ENCODE data around the gene NFIC. TPM values are rescaled to one million over a fixed set of nuclear protein-coding genes. Genes with fewer than 3 reads are reported as not detected.

Gene NFIC
- polyA plus RNA-seq, 1 donor from 2014 or later, result 0.24 TPM

DNA sequence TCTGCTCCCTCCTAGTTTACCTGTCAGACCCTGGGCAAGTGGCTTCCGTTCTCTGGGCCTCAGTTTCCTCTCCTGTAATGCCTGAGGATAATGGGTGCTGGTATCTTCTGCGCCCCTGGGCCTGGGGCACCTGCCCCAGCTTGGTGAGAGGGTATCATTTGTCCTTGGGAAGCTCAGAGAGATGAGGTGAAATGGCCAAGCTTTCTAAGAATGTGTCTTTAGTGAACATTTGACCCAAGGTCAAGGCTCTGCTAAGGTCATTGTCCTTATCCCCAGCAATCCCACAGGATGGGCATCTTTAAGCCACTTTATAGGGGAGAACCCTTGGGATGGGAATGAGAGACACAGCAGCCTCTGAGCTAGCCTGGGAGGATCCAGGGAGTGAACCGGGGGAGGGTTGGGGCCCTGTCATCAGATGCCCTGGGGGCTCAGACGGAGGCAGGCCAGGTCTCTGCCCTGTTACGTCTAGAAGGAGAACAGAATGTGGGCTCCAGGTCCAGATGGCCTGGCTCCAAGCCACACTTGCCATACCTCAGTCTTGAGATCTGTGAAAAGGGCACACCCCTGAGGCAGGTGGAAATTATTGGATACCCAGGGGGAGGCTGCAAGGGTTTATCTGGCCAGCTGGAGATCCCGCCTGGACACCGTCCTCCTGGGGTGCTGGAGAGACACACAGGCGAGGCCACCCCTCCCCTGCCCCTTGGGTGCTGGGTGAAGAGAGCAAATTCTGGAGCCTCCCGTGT lies 1.1 kb upstream of the NFIC start:
- TF ChIP-seq RAD21 (conservative IDR thresholded peaks at IDR 0.05) (no peak), EZH2 (IDR thresholded peaks at IDR 0.05; ENCODE audit: borderline replicate concordance, insufficient read depth, low read length, poor library complexity, severe bottlenecking) (no peak), TAF1 (IDR thresholded peaks at IDR 0.05; ENCODE audit: low read depth) (no peak)
- TF ChIP-seq, protein P1, sequence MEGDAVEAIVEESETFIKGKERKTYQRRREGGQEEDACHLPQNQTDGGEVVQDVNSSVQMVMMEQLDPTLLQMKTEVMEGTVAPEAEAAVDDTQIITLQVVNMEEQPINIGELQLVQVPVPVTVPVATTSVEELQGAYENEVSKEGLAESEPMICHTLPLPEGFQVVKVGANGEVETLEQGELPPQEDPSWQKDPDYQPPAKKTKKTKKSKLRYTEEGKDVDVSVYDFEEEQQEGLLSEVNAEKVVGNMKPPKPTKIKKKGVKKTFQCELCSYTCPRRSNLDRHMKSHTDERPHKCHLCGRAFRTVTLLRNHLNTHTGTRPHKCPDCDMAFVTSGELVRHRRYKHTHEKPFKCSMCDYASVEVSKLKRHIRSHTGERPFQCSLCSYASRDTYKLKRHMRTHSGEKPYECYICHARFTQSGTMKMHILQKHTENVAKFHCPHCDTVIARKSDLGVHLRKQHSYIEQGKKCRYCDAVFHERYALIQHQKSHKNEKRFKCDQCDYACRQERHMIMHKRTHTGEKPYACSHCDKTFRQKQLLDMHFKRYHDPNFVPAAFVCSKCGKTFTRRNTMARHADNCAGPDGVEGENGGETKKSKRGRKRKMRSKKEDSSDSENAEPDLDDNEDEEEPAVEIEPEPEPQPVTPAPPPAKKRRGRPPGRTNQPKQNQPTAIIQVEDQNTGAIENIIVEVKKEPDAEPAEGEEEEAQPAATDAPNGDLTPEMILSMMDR (IDR thresholded peaks at IDR 0.05; ENCODE audit: poor library complexity, severe bottlenecking), result no peak
- Histone ChIP-seq H3K36me3 (ENCODE audit: insufficient read depth, low read length) (no peaks in the 10 kb centered on the region), H3K9me3 (ENCODE audit: low read length) (no peaks in the 10 kb centered on the region), H3K4me2 (ENCODE audit: low read length) (no peak overlapping the region), H2AFZ (ENCODE audit: low read depth, low read length) (no peak overlapping the region), H3K4me3 (ENCODE audit: low read length) (no peak overlapping the region), H3K27ac (ENCODE audit: low read length) (no peak overlapping the region), H3K9ac (ENCODE audit: low read length) (no peak overlapping the region), H3K27me3 (ENCODE audit: insufficient read depth, low read depth, low read length) (peaks cover 98% of the 10 kb centered on the region), H4K20me1 (ENCODE audit: insufficient read depth) (peaks cover 18% of the 10 kb centered on the region), H3K79me2 (replicated peaks; ENCODE audit: insufficient read depth, low read length) (no peaks in the 10 kb centered on the region), H3F3A (ENCODE audit: insufficient read depth, low read length, poor library complexity, severe bottlenecking) (no peaks in the 10 kb centered on the region), H3K9me2 (ENCODE audit: insufficient read depth, low read length) (no peaks in the 10 kb centered on the region)

DNA sequence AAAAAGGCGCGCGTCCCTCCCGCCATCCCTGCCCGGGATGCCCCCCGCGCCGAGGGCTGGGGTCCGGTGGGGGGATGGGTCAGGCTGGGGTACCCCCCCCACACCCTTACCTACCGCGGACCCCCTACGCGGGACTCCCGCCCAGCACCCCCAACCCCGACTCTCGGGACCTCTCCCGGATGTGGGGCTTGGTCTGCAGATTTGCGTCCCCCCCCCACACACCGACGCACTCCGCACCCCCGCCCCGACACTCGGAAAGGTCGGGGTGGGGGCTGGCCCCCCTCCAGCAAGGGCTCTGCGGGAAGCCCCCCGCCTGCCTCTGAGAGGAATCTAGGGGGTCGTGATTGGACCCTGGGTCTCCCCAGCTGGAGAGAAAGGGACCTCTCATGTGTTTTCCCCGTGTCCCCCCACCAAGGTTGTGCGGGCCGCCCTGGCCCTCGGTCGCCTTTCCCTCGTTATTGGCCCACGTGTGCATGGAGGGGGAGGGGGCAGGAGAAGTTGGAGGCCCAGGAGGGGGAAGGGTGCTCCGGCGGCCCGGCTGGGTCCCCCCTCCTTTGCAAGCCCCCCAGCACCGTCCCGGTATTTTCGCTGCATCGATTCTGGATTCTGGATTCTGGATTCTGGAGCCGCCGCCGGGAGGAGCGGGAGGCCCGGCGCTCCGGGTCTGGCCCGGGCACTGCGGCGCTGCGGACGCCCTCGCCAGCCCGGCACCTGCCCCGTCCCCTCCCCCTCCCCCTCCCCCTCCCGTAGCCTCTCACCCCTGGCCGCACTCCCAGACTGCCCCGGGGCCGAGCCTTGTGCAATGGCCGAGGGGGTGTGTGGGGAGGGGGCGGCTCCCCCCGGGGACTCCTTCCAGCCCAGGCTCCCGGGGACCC lies 607 bp downstream of the NFIC start:
- Histone ChIP-seq H3K9me3 (ENCODE audit: low read length) (no peaks in the 10 kb centered on the region), H3K9me2 (ENCODE audit: insufficient read depth, low read length) (no peaks in the 10 kb centered on the region), H2AFZ (ENCODE audit: low read depth, low read length) (no peak overlapping the region), H3K9ac (ENCODE audit: low read length) (no peak overlapping the region), H4K20me1 (ENCODE audit: insufficient read depth) (peaks cover 18% of the 10 kb centered on the region), H3K79me2 (replicated peaks; ENCODE audit: insufficient read depth, low read length) (no peaks in the 10 kb centered on the region), H3F3A (ENCODE audit: insufficient read depth, low read length, poor library complexity, severe bottlenecking) (no peaks in the 10 kb centered on the region), H3K27ac (ENCODE audit: low read length) (no peak overlapping the region), H3K27me3 (ENCODE audit: insufficient read depth, low read depth, low read length) (peaks cover 94% of the 10 kb centered on the region), H3K36me3 (ENCODE audit: insufficient read depth, low read length) (no peaks in the 10 kb centered on the region), H3K4me3 (ENCODE audit: low read length) (peak overlapping the region; percentile 56), H3K4me2 (ENCODE audit: low read length) (no peak overlapping the region)
- TF ChIP-seq SMC3 (conservative IDR thresholded peaks at IDR 0.05; ENCODE audit: poor library complexity) (no peak), TAF1 (IDR thresholded peaks at IDR 0.05; ENCODE audit: low read depth) (no peak), MXI1 (conservative IDR thresholded peaks at IDR 0.05; ENCODE audit: poor library complexity, severe bottlenecking) (no peak), EZH2 (IDR thresholded peaks at IDR 0.05; ENCODE audit: borderline replicate concordance, insufficient read depth, low read length, poor library complexity, severe bottlenecking) (peak; percentile 89), POLR2AphosphoS5 (IDR thresholded peaks at IDR 0.05) (no peak), EP300 (conservative IDR thresholded peaks at IDR 0.05; ENCODE audit: poor library complexity, severe bottlenecking) (no peak)
- TF ChIP-seq, protein P2, sequence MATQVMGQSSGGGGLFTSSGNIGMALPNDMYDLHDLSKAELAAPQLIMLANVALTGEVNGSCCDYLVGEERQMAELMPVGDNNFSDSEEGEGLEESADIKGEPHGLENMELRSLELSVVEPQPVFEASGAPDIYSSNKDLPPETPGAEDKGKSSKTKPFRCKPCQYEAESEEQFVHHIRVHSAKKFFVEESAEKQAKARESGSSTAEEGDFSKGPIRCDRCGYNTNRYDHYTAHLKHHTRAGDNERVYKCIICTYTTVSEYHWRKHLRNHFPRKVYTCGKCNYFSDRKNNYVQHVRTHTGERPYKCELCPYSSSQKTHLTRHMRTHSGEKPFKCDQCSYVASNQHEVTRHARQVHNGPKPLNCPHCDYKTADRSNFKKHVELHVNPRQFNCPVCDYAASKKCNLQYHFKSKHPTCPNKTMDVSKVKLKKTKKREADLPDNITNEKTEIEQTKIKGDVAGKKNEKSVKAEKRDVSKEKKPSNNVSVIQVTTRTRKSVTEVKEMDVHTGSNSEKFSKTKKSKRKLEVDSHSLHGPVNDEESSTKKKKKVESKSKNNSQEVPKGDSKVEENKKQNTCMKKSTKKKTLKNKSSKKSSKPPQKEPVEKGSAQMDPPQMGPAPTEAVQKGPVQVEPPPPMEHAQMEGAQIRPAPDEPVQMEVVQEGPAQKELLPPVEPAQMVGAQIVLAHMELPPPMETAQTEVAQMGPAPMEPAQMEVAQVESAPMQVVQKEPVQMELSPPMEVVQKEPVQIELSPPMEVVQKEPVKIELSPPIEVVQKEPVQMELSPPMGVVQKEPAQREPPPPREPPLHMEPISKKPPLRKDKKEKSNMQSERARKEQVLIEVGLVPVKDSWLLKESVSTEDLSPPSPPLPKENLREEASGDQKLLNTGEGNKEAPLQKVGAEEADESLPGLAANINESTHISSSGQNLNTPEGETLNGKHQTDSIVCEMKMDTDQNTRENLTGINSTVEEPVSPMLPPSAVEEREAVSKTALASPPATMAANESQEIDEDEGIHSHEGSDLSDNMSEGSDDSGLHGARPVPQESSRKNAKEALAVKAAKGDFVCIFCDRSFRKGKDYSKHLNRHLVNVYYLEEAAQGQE (IDR thresholded peaks at IDR 0.05; ENCODE audit: borderline replicate concordance), result no peak
- TF ChIP-seq, protein P1 (IDR thresholded peaks at IDR 0.05; ENCODE audit: poor library complexity, severe bottlenecking), result no peak
